Vagina (tissue), 2 donors: ENCODE data around the gene KRTAP9-9. TPM values are rescaled to one million over a fixed set of nuclear protein-coding genes. Genes with fewer than 3 reads are reported as not detected.

ENCODE experiments used
- DNase-seq, 2 donors: peaks; one replicate each; pipeline ENCODE4 v3.0.0-alpha.2; 2017; ENCODE audit errors: extremely low spot score in 2 of 2
- H3K27ac ChIP-seq: fragments of 200-600 bp; sonication (generic); one replicate; pipeline ENCODE4 v1.5.1; 2019
- H3K27me3 ChIP-seq: fragments of 200-600 bp; sonication (generic); one replicate; pipeline ENCODE4 v1.5.1; 2019
- H3K36me3 ChIP-seq, 2 donors: fragments of 200-600 bp; sonication (generic); one replicate each; pipeline ENCODE4 v1.5.1; 2017 to 2019
- H3K4me1 ChIP-seq: fragments of 200-600 bp; sonication (generic); one replicate; pipeline ENCODE4 v1.5.1; 2019
- H3K4me3 ChIP-seq, 2 donors: fragments of 200-600 bp; sonication (generic); 1 replicate in 1 of 2; 2 replicates in 1 of 2; pipeline ENCODE4 v1.5.1; 2016 to 2019
- H3K9me3 ChIP-seq: fragments of 200-600 bp; sonication (generic); one replicate; pipeline ENCODE4 v1.5.1; 2019
- CTCF ChIP-seq, 3 experiments: fragments of 450-650 bp in 2 of 3; fragments of 200-600 bp in 1 of 3; sonication (generic) in 1 of 3; IDR thresholded peaks; one replicate each; pipeline ENCODE4 v1.5.1; 2017 to 2019; ENCODE audit warnings: antibody characterized with exemption in 3 of 3, mild to moderate bottlenecking in 2 of 3, moderate library complexity in 2 of 3
- POLR2A ChIP-seq, 2 donors: fragments of 450-650 bp; IDR thresholded peaks; one replicate each; pipeline ENCODE4 v1.6.1; 2017; ENCODE audit warnings: antibody characterized with exemption in 2 of 2, mild to moderate bottlenecking in 2 of 2, moderate library complexity in 2 of 2
- POLR2AphosphoS5 ChIP-seq, 2 donors: sonication (generic); formaldehyde crosslinking; IDR thresholded peaks; one replicate each; pipeline ENCODE4 v1.9.0; 2017; ENCODE audit warnings: antibody characterized with exemption in 2 of 2, mild to moderate bottlenecking in 2 of 2, low read depth in 1 of 2; ENCODE audit not compliant: insufficient read depth in 1 of 2
- intact Hi-C: fragments of 100-400 bp; cut with DNase I; formaldehyde crosslinking; loops from one replicate; pipeline ENCODE4 v1.15.1; 2023
- total RNA-seq: library from RNA; depleted of rRNA; stranded (reverse); fragments of >200 nt; gene quantifications from one replicate; pipeline ENCODE4 v1.2.3, GENCODE V29; 2016

KRTAP9-9 gene
- total RNA-seq, 1 donor from 2014 or later: not detected

GRCh38 chr17:41278176-41278955 is 23.2 kb downstream of the KRTAP9-9 start:
- no peak overlapping the region for H3K4me3 ChIP-seq
- no peak for DNase-seq
- H3K27ac ChIP-seq: no peak overlapping the region
- no peak for TF ChIP-seq POLR2AphosphoS5 (IDR thresholded peaks at IDR 0.05; ENCODE audit: insufficient read depth in 1 of 2, low read depth in 1 of 2)
- no peak for TF ChIP-seq POLR2A (IDR thresholded peaks at IDR 0.05)
- no peak for TF ChIP-seq CTCF (IDR thresholded peaks at IDR 0.05)
- intact Hi-C loops: no loop called here
- H3K9me3 ChIP-seq: no peaks in the 10 kb centered on the region
- no peaks in the 10 kb centered on the region for H3K4me1 ChIP-seq
- no peaks in the 10 kb centered on the region for H3K36me3 ChIP-seq
- H3K27me3 ChIP-seq: no peaks in the 10 kb centered on the region

GRCh38 chr17:41284043-41284442 is 28.9 kb downstream of the KRTAP9-9 start:
- intact Hi-C loops: no loop called here
- no peaks in the 10 kb centered on the region for H3K36me3 ChIP-seq
- H3K27me3 ChIP-seq: no peaks in the 10 kb centered on the region
- no peaks in the 10 kb centered on the region for H3K4me1 ChIP-seq
- TF ChIP-seq POLR2A (IDR thresholded peaks at IDR 0.05) (no peak), CTCF (IDR thresholded peaks at IDR 0.05) (no peak), POLR2AphosphoS5 (IDR thresholded peaks at IDR 0.05; ENCODE audit: insufficient read depth in 1 of 2, low read depth in 1 of 2) (no peak)
- H3K27ac ChIP-seq: no peak overlapping the region
- H3K9me3 ChIP-seq: no peaks in the 10 kb centered on the region
- no peak overlapping the region for H3K4me3 ChIP-seq
- no peak for DNase-seq

- H3K36me3 ChIP-seq: no peaks in the 10 kb centered on the region
- no peaks in the 10 kb centered on the region for H3K4me1 ChIP-seq
- H3K27me3 ChIP-seq: no peaks in the 10 kb centered on the region
- no peak for TF ChIP-seq CTCF (IDR thresholded peaks at IDR 0.05)
- TF ChIP-seq POLR2A (IDR thresholded peaks at IDR 0.05): no peak
- no peak for TF ChIP-seq POLR2AphosphoS5 (IDR thresholded peaks at IDR 0.05; ENCODE audit: insufficient read depth in 1 of 2, low read depth in 1 of 2)
- H3K9me3 ChIP-seq: no peaks in the 10 kb centered on the region
- no peak for DNase-seq
- H3K27ac ChIP-seq: no peak overlapping the region
- no peak overlapping the region for H3K4me3 ChIP-seq
- intact Hi-C loops: no loop called here
Observed at GRCh38 chr17:41284546-41284945, 29.4 kb downstream of the KRTAP9-9 start.

GRCh38 chr17:41287050-41287449 is 31.9 kb downstream of the KRTAP9-9 start:
- intact Hi-C loops: no loop called here
- H3K4me3 ChIP-seq: no peak overlapping the region
- H3K27ac ChIP-seq: no peak overlapping the region
- no peak for DNase-seq
- no peaks in the 10 kb centered on the region for H3K4me1 ChIP-seq
- H3K27me3 ChIP-seq: no peaks in the 10 kb centered on the region
- H3K36me3 ChIP-seq: no peaks in the 10 kb centered on the region
- no peaks in the 10 kb centered on the region for H3K9me3 ChIP-seq
- no peak for TF ChIP-seq CTCF (IDR thresholded peaks at IDR 0.05)
- TF ChIP-seq POLR2A (IDR thresholded peaks at IDR 0.05): no peak
- no peak for TF ChIP-seq POLR2AphosphoS5 (IDR thresholded peaks at IDR 0.05; ENCODE audit: insufficient read depth in 1 of 2, low read depth in 1 of 2)

- Histone ChIP-seq H3K36me3 (no peaks in the 10 kb centered on the region), H3K4me1 (no peaks in the 10 kb centered on the region), H3K4me3 (no peak overlapping the region), H3K27me3 (no peaks in the 10 kb centered on the region), H3K27ac (no peak overlapping the region), H3K9me3 (no peaks in the 10 kb centered on the region)
- intact Hi-C loops: no loop called here
- TF ChIP-seq POLR2A (IDR thresholded peaks at IDR 0.05): no peak
- TF ChIP-seq POLR2AphosphoS5 (IDR thresholded peaks at IDR 0.05; ENCODE audit: insufficient read depth in 1 of 2, low read depth in 1 of 2): no peak
- no peak for TF ChIP-seq CTCF (IDR thresholded peaks at IDR 0.05)
- no peak for DNase-seq
Observed at GRCh38 chr17:41294016-41294415, 38.8 kb downstream of the KRTAP9-9 start.
